H1 (cell line): Measurements from ENCODE around the gene PLAU. TPM values are rescaled to one million over a fixed set of nuclear protein-coding genes. Genes with fewer than 3 reads are reported as not detected.

ENCODE experiments used
- BRCA1 ChIP-seq: IDR thresholded peaks from 2 replicates; pipeline ENCODE4 v1.6.1; 2012; ENCODE audit warnings: low read depth, low read length, improper control_type of control experiment
- HDAC2 ChIP-seq, 2 experiments: fragments of 300-600 bp in 1 of 2; sonication (generic) in 1 of 2; IDR thresholded peaks; 2 replicates each; pipeline ENCODE4 v1.6.1; 2011 to 2012; ENCODE audit warnings: low read depth in 2 of 2, low read length in 2 of 2, mild to moderate bottlenecking in 2 of 2, moderate library complexity in 2 of 2, borderline replicate concordance in 1 of 2, inconsistent platforms in 1 of 2
- JUN ChIP-seq: IDR thresholded peaks from 2 replicates; pipeline ENCODE4 v1.6.1; 2011; ENCODE audit warnings: low read depth, mild to moderate bottlenecking, improper control_type of control experiment, low read length
- KDM1A ChIP-seq: fragments of 200-600, 300-600 bp; sonication (generic); IDR thresholded peaks from 2 replicates; pipeline ENCODE4 v1.7.1; 2016; ENCODE audit warnings: mild to moderate bottlenecking, low read length, borderline replicate concordance
- KDM5A ChIP-seq: fragments of 200-600 bp; IDR thresholded peaks from 2 replicates; pipeline ENCODE4 v1.7.1; 2012; ENCODE audit warnings: mild to moderate bottlenecking, low read length, inconsistent platforms, mixed read lengths
- NANOG ChIP-seq: IDR thresholded peaks from 2 replicates; pipeline ENCODE4 v1.6.1; 2011; ENCODE audit warnings: low read length, low read depth, mild to moderate bottlenecking, inconsistent platforms; ENCODE audit not compliant: insufficient read depth, poor library complexity, severe bottlenecking
- PHF8 ChIP-seq: fragments of 200-600 bp; sonication (generic); conservative IDR thresholded peaks from 2 replicates; pipeline ENCODE4 v1.7.1; 2012; ENCODE audit warnings: low read depth, mild to moderate bottlenecking, inconsistent platforms, low read length, moderate library complexity
- POLR2A ChIP-seq, 2 experiments: IDR thresholded peaks; 1 replicate in 1 of 2; 2 replicates in 1 of 2; pipeline ENCODE4 v1.6.1; 2011; ENCODE audit warnings: low read depth in 2 of 2, low read length in 2 of 2, mild to moderate bottlenecking in 2 of 2; ENCODE audit errors: control extremely low read depth in 1 of 2
- SAP30 ChIP-seq: fragments of 300-600 bp; sonication (generic); IDR thresholded peaks from 2 replicates; pipeline ENCODE4 v1.7.1; 2012; ENCODE audit warnings: low read length, moderate library complexity, mild to moderate bottlenecking, inconsistent platforms; ENCODE audit not compliant: insufficient read depth, insufficient replicate concordance
- SP1 ChIP-seq: IDR thresholded peaks from 2 replicates; pipeline ENCODE4 v1.6.1; 2011; ENCODE audit warnings: low read depth, low read length
- TCF12 ChIP-seq: IDR thresholded peaks from 2 replicates; pipeline ENCODE4 v1.6.1; 2011; ENCODE audit warnings: low read depth, mild to moderate bottlenecking, low read length
- polyA plus RNA-seq, 7 experiments: library from polyadenylated mRNA; depleted of rRNA in 3 of 7; stranded (reverse) in 5 of 7; unstranded in 2 of 7; fragments of >200 nt in 5 of 7; fragments of 200-250 nt in 2 of 7; gene quantifications; 1 replicate in 5 of 7; 2 replicates in 1 of 7; 4 replicates in 1 of 7; pipeline versions ENCODE4 v1.2.1 to v1.2.3, GENCODE V29; 2011 to 2013; ENCODE audit warnings: missing spikeins in 2 of 7, mixed read lengths in 2 of 7
- total RNA-seq: library from RNA; stranded (reverse); fragmentation: NEBNext Ultra II Directional; extraction: Animal tissue kit (Norgen Biotek cat#: 25700); gene quantifications from 2 replicates; pipeline ENCODE4 v1.2.1, GENCODE V29; 2021
- TF ChIP-seq, protein P1 (sequence below): fragments of 300-600 bp; sonication (generic); IDR thresholded peaks from 2 replicates; pipeline ENCODE4 v1.7.1; 2012; ENCODE audit warnings: low read length, moderate library complexity, mild to moderate bottlenecking, inconsistent platforms; ENCODE audit not compliant: insufficient replicate concordance

Gene PLAU
- total and polyA plus RNA-seq, 2 of the 8 experiments (the other 6 are each of a cell fraction or from before 2014, with no cell fraction given) = 16.2 to 26.1 TPM

DNA sequence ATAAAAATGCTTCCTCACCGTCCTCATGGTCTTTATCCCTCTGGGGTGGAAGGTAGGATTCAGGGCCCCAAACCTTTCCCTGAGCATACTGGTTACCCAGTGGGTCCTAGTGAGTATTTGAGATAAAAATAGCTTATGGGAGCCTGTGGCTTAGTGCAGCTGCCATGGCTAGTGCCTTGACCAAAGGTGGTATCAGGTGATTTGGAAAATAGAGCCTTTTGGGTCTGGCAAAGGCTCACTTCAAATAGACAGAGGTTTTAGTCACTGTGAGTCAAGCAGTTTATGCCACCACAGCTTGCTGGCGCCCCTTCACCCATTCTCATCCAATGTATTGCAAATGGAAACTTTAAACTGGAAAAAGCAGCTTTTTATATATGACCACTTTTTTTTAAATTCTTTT is 30.4 kb downstream of the PLAU start (continued):
- TF ChIP-seq, protein P1, sequence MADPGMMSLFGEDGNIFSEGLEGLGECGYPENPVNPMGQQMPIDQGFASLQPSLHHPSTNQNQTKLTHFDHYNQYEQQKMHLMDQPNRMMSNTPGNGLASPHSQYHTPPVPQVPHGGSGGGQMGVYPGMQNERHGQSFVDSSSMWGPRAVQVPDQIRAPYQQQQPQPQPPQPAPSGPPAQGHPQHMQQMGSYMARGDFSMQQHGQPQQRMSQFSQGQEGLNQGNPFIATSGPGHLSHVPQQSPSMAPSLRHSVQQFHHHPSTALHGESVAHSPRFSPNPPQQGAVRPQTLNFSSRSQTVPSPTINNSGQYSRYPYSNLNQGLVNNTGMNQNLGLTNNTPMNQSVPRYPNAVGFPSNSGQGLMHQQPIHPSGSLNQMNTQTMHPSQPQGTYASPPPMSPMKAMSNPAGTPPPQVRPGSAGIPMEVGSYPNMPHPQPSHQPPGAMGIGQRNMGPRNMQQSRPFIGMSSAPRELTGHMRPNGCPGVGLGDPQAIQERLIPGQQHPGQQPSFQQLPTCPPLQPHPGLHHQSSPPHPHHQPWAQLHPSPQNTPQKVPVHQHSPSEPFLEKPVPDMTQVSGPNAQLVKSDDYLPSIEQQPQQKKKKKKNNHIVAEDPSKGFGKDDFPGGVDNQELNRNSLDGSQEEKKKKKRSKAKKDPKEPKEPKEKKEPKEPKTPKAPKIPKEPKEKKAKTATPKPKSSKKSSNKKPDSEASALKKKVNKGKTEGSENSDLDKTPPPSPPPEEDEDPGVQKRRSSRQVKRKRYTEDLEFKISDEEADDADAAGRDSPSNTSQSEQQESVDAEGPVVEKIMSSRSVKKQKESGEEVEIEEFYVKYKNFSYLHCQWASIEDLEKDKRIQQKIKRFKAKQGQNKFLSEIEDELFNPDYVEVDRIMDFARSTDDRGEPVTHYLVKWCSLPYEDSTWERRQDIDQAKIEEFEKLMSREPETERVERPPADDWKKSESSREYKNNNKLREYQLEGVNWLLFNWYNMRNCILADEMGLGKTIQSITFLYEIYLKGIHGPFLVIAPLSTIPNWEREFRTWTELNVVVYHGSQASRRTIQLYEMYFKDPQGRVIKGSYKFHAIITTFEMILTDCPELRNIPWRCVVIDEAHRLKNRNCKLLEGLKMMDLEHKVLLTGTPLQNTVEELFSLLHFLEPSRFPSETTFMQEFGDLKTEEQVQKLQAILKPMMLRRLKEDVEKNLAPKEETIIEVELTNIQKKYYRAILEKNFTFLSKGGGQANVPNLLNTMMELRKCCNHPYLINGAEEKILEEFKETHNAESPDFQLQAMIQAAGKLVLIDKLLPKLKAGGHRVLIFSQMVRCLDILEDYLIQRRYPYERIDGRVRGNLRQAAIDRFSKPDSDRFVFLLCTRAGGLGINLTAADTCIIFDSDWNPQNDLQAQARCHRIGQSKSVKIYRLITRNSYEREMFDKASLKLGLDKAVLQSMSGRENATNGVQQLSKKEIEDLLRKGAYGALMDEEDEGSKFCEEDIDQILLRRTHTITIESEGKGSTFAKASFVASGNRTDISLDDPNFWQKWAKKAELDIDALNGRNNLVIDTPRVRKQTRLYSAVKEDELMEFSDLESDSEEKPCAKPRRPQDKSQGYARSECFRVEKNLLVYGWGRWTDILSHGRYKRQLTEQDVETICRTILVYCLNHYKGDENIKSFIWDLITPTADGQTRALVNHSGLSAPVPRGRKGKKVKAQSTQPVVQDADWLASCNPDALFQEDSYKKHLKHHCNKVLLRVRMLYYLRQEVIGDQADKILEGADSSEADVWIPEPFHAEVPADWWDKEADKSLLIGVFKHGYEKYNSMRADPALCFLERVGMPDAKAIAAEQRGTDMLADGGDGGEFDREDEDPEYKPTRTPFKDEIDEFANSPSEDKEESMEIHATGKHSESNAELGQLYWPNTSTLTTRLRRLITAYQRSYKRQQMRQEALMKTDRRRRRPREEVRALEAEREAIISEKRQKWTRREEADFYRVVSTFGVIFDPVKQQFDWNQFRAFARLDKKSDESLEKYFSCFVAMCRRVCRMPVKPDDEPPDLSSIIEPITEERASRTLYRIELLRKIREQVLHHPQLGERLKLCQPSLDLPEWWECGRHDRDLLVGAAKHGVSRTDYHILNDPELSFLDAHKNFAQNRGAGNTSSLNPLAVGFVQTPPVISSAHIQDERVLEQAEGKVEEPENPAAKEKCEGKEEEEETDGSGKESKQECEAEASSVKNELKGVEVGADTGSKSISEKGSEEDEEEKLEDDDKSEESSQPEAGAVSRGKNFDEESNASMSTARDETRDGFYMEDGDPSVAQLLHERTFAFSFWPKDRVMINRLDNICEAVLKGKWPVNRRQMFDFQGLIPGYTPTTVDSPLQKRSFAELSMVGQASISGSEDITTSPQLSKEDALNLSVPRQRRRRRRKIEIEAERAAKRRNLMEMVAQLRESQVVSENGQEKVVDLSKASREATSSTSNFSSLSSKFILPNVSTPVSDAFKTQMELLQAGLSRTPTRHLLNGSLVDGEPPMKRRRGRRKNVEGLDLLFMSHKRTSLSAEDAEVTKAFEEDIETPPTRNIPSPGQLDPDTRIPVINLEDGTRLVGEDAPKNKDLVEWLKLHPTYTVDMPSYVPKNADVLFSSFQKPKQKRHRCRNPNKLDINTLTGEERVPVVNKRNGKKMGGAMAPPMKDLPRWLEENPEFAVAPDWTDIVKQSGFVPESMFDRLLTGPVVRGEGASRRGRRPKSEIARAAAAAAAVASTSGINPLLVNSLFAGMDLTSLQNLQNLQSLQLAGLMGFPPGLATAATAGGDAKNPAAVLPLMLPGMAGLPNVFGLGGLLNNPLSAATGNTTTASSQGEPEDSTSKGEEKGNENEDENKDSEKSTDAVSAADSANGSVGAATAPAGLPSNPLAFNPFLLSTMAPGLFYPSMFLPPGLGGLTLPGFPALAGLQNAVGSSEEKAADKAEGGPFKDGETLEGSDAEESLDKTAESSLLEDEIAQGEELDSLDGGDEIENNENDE = no peak
- no peak for TF ChIP-seq HDAC2 (IDR thresholded peaks at IDR 0.05; ENCODE audit: borderline replicate concordance in 1 of 2, low read depth in 2 of 2, low read length in 2 of 2)
- no peak for TF ChIP-seq SP1
- TF ChIP-seq KDM5A = no peak
- no peak for TF ChIP-seq JUN
- TF ChIP-seq PHF8 = no peak
- TF ChIP-seq NANOG = no peak
- TF ChIP-seq SAP30 = no peak
- TF ChIP-seq BRCA1 = no peak
- no peak for TF ChIP-seq TCF12
- no peak for TF ChIP-seq KDM1A
- TF ChIP-seq POLR2A (IDR thresholded peaks at IDR 0.05; ENCODE audit: control extremely low read depth in 1 of 2, low read depth in 2 of 2, low read length in 2 of 2) = no peak
